GM06990 (cell line): ENCODE data around the gene CASP7.

ENCODE experiments used
- DNase-seq: peaks from one replicate; pipeline ENCODE4 v3.0.0-alpha.2; 2011; ENCODE audit not compliant: insufficient read length; ENCODE audit errors: extremely low read depth
- H3K27me3 ChIP-seq: replicated peaks from 2 replicates; pipeline ENCODE4 v1.6.0; 2011; ENCODE audit warnings: low read length; ENCODE audit not compliant: control insufficient read depth, insufficient read depth
- H3K36me3 ChIP-seq: 2 replicates; pipeline ENCODE4 v1.5.1; 2011; ENCODE audit warnings: low read length; ENCODE audit not compliant: control insufficient read depth, insufficient read depth
- H3K4me3 ChIP-seq: replicated peaks from 2 replicates; pipeline ENCODE4 v1.5.1; 2011; ENCODE audit warnings: low read depth, mild to moderate bottlenecking, control low read depth, low read length
- CTCF ChIP-seq: IDR thresholded peaks from 2 replicates; pipeline ENCODE4 v1.5.1; 2011; ENCODE audit warnings: low read length, control low read depth, mild to moderate bottlenecking, inconsistent platforms; ENCODE audit not compliant: insufficient read depth, poor library complexity, severe bottlenecking

The CASP7 gene

GRCh38 chr10:113687037-113687436, 7.3 kb downstream of the CASP7 start:
- Histone ChIP-seq H3K4me3 (no peak overlapping the region), H3K36me3 (peaks cover 2% of the 10 kb centered on the region), H3K27me3 (no peaks in the 10 kb centered on the region)
- no peak for DNase-seq
- no peak for TF ChIP-seq CTCF

GRCh38 chr10:113689057-113689456, 9.3 kb downstream of the CASP7 start:
- Histone ChIP-seq H3K36me3 (peaks cover 5% of the 10 kb centered on the region), H3K27me3 (no peaks in the 10 kb centered on the region), H3K4me3 (no peak overlapping the region)
- no peak for DNase-seq
- no peak for TF ChIP-seq CTCF

DNA sequence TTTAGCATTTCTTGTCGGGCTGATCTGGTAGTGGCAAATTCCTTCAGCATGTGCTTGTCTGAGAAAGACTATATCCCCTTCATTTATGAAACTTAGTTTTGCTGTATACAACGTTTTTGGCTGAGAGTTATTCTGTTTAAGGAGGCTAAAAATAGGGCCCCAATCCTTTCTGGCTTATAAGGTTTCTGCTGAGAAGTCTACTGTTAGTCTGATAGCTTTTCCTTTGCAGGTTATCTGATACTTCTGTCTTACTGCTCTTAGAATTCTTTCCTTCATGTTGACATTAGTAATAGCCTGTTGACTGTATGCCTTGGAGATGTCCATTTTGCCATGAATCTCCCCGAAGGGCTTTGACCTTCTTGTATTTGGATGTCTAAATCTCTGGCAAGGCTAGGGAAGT, 9.9 kb downstream of the CASP7 start:
- no peak overlapping the region for H3K4me3 ChIP-seq
- no peak for DNase-seq
- no peaks in the 10 kb centered on the region for H3K27me3 ChIP-seq
- TF ChIP-seq CTCF = no peak
- peaks cover 5% of the 10 kb centered on the region for H3K36me3 ChIP-seq

DNA sequence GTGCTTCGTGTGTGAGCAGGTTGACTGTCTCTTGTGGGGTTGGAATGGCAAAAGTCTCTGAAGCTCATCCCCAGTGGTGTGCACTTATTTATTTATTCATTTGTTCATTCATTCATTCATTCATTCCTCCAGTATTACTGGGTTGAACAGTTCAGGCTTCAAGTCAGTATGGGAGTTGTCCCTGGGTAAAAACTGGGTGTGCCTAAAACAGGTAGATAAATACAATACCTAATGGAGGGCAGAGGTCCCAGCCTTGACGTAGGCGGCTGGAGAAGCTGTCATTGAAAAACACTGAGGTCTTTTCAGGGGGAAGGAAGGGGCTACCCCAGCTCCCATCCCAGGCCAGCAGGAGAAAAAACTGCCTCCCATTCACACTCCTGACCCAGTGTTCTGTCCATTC, 11.0 kb downstream of the CASP7 start:
- DNase-seq = no peak
- TF ChIP-seq CTCF = no peak
- Histone ChIP-seq H3K27me3 (no peaks in the 10 kb centered on the region), H3K4me3 (no peak overlapping the region), H3K36me3 (peaks cover 5% of the 10 kb centered on the region)

GRCh38 chr10:113691381-113691780, 11.7 kb downstream of the CASP7 start:
- Histone ChIP-seq H3K36me3 (peaks cover 5% of the 10 kb centered on the region), H3K27me3 (no peaks in the 10 kb centered on the region), H3K4me3 (no peak overlapping the region)
- TF ChIP-seq CTCF = no peak
- no peak for DNase-seq

GRCh38 chr10:113692271-113692670, 12.6 kb downstream of the CASP7 start:
- Histone ChIP-seq H3K27me3 (no peaks in the 10 kb centered on the region), H3K36me3 (peaks cover 5% of the 10 kb centered on the region), H3K4me3 (no peak overlapping the region)
- no peak for TF ChIP-seq CTCF
- no peak for DNase-seq
